NOMO-1 treated with DMSO at 0.1 percent for 48 hours (cell line): ENCODE results near the gene ABHD1.
A peak's percentile ranks its signal among the peaks of the same experiment; 100 is the strongest.
"Not testable (repeated sequence)": the region's sequence is repeated elsewhere in the genome, so short reads cannot be mapped to it uniquely, and the experiment has no call there.

ENCODE experiments used
- DNase-seq: peaks from one replicate; lab custom pipeline; 2025; ENCODE audit not compliant: unreplicated experiment; lab: John Stamatoyannopoulos, UW

The ABHD1 gene

GRCh38 chr2:27109083-27109482 lies 14.5 kb upstream of the ABHD1 start:
- no peak for DNase-seq

GRCh38 chr2:27110603-27111352 lies 12.8 kb upstream of the ABHD1 start:
- not testable (repeated sequence) for DNase-seq

GRCh38 chr2:27111392-27112078 lies 12.1 kb upstream of the ABHD1 start:
- DNase-seq = not testable (repeated sequence)

- DNase-seq = no peak
Measured at GRCh38 chr2:27115519-27115918, 8.1 kb upstream of the ABHD1 start.

- DNase-seq = no peak
Measured at GRCh38 chr2:27117995-27118524, 5.6 kb upstream of the ABHD1 start.

- DNase-seq = no peak
Measured at GRCh38 chr2:27118525-27119329, 4.9 kb upstream of the ABHD1 start, which contains the start of gene CGREF1. Gene CGREF1 (minus strand): TSS chr2:27119128. CDS start chr2:27104366, 14,762 bp downstream.

- DNase-seq = not testable (repeated sequence)
Measured at GRCh38 chr2:27119330-27119670, 4.3 kb upstream of the ABHD1 start.

- DNase-seq = peak; percentile 40
Measured at GRCh38 chr2:27121906-27122305, 1.7 kb upstream of the ABHD1 start.

GRCh38 chr2:27122791-27123190 lies 824 bp upstream of the ABHD1 start:
- DNase-seq = no peak

GRCh38 chr2:27125104-27125503 lies 1.5 kb downstream of the ABHD1 start:
- no peak for DNase-seq

- DNase-seq = no peak
Measured at GRCh38 chr2:27126252-27126710, 2.7 kb downstream of the ABHD1 start.

- no peak for DNase-seq
Measured at GRCh38 chr2:27127883-27128667, 4.5 kb downstream of the ABHD1 start.

- DNase-seq = no peak
Measured at GRCh38 chr2:27128668-27129571, 5.3 kb downstream of the ABHD1 start.

- DNase-seq = no peak
Measured at GRCh38 chr2:27130396-27130795, 6.8 kb downstream of the ABHD1 start.

- DNase-seq = no peak
Measured at GRCh38 chr2:27131429-27131828, 7.8 kb downstream of the ABHD1 start.

GRCh38 chr2:27133195-27133875 lies 9.7 kb downstream of the ABHD1 start:
- DNase-seq = no peak

GRCh38 chr2:27133905-27134780 lies 10.5 kb downstream of the ABHD1 start, which contains the start of gene PREB:
Gene PREB (minus strand): TSS chr2:27134636. CDS start chr2:27134421, 215 bp downstream.
- DNase-seq = peak; percentile 92
